Panc1 (cell line): ENCODE results near the gene TBX1.

Source experiments
- CTCF ChIP-seq: fragments of 450-650 bp; IDR thresholded peaks from 2 replicates; pipeline ENCODE4 v1.5.1; 2017; ENCODE audit warnings: mild to moderate bottlenecking
- POLR2AphosphoS5 ChIP-seq: IDR thresholded peaks from 2 replicates; pipeline ENCODE4 v1.6.1; 2012; ENCODE audit warnings: mild to moderate bottlenecking, low read depth, low read length, moderate library complexity
- REST ChIP-seq, 2 experiments: IDR thresholded peaks; 2 replicates each; pipeline ENCODE4 v1.6.1; 2011 to 2012; ENCODE audit warnings: low read depth in 2 of 2, control low read depth in 1 of 2, low read length in 1 of 2, mild to moderate bottlenecking in 1 of 2, moderate library complexity in 1 of 2; ENCODE audit not compliant: insufficient read depth in 1 of 2
- TCF7L2 ChIP-seq: IDR thresholded peaks from 2 replicates; pipeline ENCODE4 v1.6.1; 2011; ENCODE audit warnings: mild to moderate bottlenecking, low read depth, low read length, inconsistent platforms

GRCh38 chr22:19776433-19777031, 16.0 kb downstream of the TBX1 start:
- no peak for TF ChIP-seq POLR2AphosphoS5
- TF ChIP-seq CTCF: no peak
- TF ChIP-seq TCF7L2: no peak
- no peak for TF ChIP-seq REST (IDR thresholded peaks at IDR 0.05; ENCODE audit: insufficient read depth in 1 of 2, low read depth in 2 of 2, low read length in 1 of 2)
